KMS-11 (cell line): ENCODE measurements around the gene PCED1B.

ENCODE experiments used
- H2AFZ ChIP-seq: fragments of 200-600 bp; sonication (generic); 2 replicates; pipeline ENCODE4 v1.6.1; 2016; ENCODE audit warnings: antibody characterized with exemption, mixed run types, low read depth
- H3K27ac ChIP-seq: fragments of 200-600 bp; sonication (generic); 2 replicates; pipeline ENCODE4 v1.6.1; 2016; ENCODE audit warnings: mild to moderate bottlenecking, mixed run types
- H3K27me3 ChIP-seq: fragments of 200-600 bp; sonication (generic); 2 replicates; pipeline ENCODE4 v1.6.1; 2017; ENCODE audit warnings: mild to moderate bottlenecking, low read depth, mixed run types, moderate library complexity; ENCODE audit not compliant: insufficient read depth
- H3K36me3 ChIP-seq: fragments of 200-600 bp; sonication (generic); 2 replicates; pipeline ENCODE4 v1.6.1; 2017; ENCODE audit warnings: mild to moderate bottlenecking, mixed run types; ENCODE audit not compliant: insufficient read depth
- H3K4me1 ChIP-seq: fragments of 200-600 bp; sonication (generic); 2 replicates; pipeline ENCODE4 v1.6.1; 2016; ENCODE audit warnings: mild to moderate bottlenecking, low read depth, mixed run types; ENCODE audit not compliant: poor library complexity, severe bottlenecking
- H3K4me2 ChIP-seq: fragments of 200-600 bp; sonication (generic); 2 replicates; pipeline ENCODE4 v1.7.0; 2016; ENCODE audit warnings: mild to moderate bottlenecking, mixed run types
- H3K4me3 ChIP-seq: fragments of 200-600 bp; sonication (generic); IDR thresholded peaks from 2 replicates; pipeline ENCODE4 v1.6.1; 2017; ENCODE audit warnings: low read depth, low read length, mixed read lengths; ENCODE audit not compliant: insufficient read depth
- H3K79me2 ChIP-seq: fragments of 200-600 bp; sonication (generic); 2 replicates; pipeline ENCODE4 v1.6.1; 2016; ENCODE audit warnings: low read depth, mixed run types; ENCODE audit not compliant: insufficient read depth
- H3K9ac ChIP-seq: fragments of 200-600 bp; sonication (generic); 2 replicates; pipeline ENCODE4 v1.6.1; 2016; ENCODE audit warnings: mild to moderate bottlenecking, mixed run types
- H4K20me1 ChIP-seq: fragments of 200-600 bp; sonication (generic); 2 replicates; pipeline ENCODE4 v1.6.1; 2016; ENCODE audit warnings: mild to moderate bottlenecking, mixed run types; ENCODE audit not compliant: insufficient read depth
- CTCF ChIP-seq: fragments of 200-600 bp; sonication (generic); conservative IDR thresholded peaks from 2 replicates; pipeline ENCODE4 v1.6.1; 2017; ENCODE audit warnings: low read depth, mild to moderate bottlenecking, antibody characterized with exemption, low read length, moderate library complexity, mixed read lengths

PCED1B gene

GRCh38 chr12:47102406-47102805, 23.0 kb downstream of the PCED1B start:
- H2AFZ ChIP-seq: no peak overlapping the region
- H3K36me3 ChIP-seq: no peaks in the 10 kb centered on the region
- H3K4me2 ChIP-seq: no peak overlapping the region
- H3K27me3 ChIP-seq: no peaks in the 10 kb centered on the region
- H4K20me1 ChIP-seq: no peaks in the 10 kb centered on the region
- H3K79me2 ChIP-seq: no peaks in the 10 kb centered on the region
- no peaks in the 10 kb centered on the region for H3K4me1 ChIP-seq
- H3K9ac ChIP-seq: no peak overlapping the region
- no peak for TF ChIP-seq CTCF
- H3K4me3 ChIP-seq: no peak overlapping the region
- H3K27ac ChIP-seq: no peak overlapping the region

- no peaks in the 10 kb centered on the region for H3K4me1 ChIP-seq
- no peaks in the 10 kb centered on the region for H4K20me1 ChIP-seq
- H3K27me3 ChIP-seq: no peaks in the 10 kb centered on the region
- no peaks in the 10 kb centered on the region for H3K79me2 ChIP-seq
- H3K9ac ChIP-seq: no peak overlapping the region
- no peak for TF ChIP-seq CTCF
- H3K36me3 ChIP-seq: no peaks in the 10 kb centered on the region
- H3K4me3 ChIP-seq: no peak overlapping the region
- no peak overlapping the region for H3K4me2 ChIP-seq
- no peak overlapping the region for H3K27ac ChIP-seq
- no peak overlapping the region for H2AFZ ChIP-seq
Measured at GRCh38 chr12:47102845-47103651, 23.6 kb downstream of the PCED1B start.

GRCh38 chr12:47105914-47106674, 26.7 kb downstream of the PCED1B start:
- Histone ChIP-seq H3K4me1 (no peaks in the 10 kb centered on the region), H2AFZ (no peak overlapping the region), H3K27me3 (no peaks in the 10 kb centered on the region), H3K36me3 (no peaks in the 10 kb centered on the region), H3K4me2 (no peak overlapping the region), H3K27ac (no peak overlapping the region), H3K4me3 (no peak overlapping the region), H3K79me2 (no peaks in the 10 kb centered on the region), H3K9ac (no peak overlapping the region), H4K20me1 (no peaks in the 10 kb centered on the region)
- TF ChIP-seq CTCF: no peak

GRCh38 chr12:47107446-47107845, 28.0 kb downstream of the PCED1B start:
- H3K4me2 ChIP-seq: no peak overlapping the region
- no peak overlapping the region for H3K9ac ChIP-seq
- TF ChIP-seq CTCF: no peak
- no peaks in the 10 kb centered on the region for H3K79me2 ChIP-seq
- no peak overlapping the region for H3K4me3 ChIP-seq
- no peak overlapping the region for H2AFZ ChIP-seq
- H3K36me3 ChIP-seq: no peaks in the 10 kb centered on the region
- H3K4me1 ChIP-seq: no peaks in the 10 kb centered on the region
- H3K27me3 ChIP-seq: no peaks in the 10 kb centered on the region
- H4K20me1 ChIP-seq: no peaks in the 10 kb centered on the region
- no peak overlapping the region for H3K27ac ChIP-seq
